Middle frontal gyrus (tissue), 1 donor: Measurements from ENCODE around the gene TMEM205.
A peak's percentile ranks its signal among the peaks of the same experiment; 100 is the strongest.
"Not testable (repeated sequence)": the region's sequence is repeated elsewhere in the genome, so short reads cannot be mapped to it uniquely, and the experiment has no call there.

ENCODE experiments used
- DNase-seq: peaks from one replicate; pipeline ENCODE4 v3.0.0-alpha.2; 2015; ENCODE audit warnings: low spot score; ENCODE audit errors: extremely low spot score

Gene TMEM205

DNA sequence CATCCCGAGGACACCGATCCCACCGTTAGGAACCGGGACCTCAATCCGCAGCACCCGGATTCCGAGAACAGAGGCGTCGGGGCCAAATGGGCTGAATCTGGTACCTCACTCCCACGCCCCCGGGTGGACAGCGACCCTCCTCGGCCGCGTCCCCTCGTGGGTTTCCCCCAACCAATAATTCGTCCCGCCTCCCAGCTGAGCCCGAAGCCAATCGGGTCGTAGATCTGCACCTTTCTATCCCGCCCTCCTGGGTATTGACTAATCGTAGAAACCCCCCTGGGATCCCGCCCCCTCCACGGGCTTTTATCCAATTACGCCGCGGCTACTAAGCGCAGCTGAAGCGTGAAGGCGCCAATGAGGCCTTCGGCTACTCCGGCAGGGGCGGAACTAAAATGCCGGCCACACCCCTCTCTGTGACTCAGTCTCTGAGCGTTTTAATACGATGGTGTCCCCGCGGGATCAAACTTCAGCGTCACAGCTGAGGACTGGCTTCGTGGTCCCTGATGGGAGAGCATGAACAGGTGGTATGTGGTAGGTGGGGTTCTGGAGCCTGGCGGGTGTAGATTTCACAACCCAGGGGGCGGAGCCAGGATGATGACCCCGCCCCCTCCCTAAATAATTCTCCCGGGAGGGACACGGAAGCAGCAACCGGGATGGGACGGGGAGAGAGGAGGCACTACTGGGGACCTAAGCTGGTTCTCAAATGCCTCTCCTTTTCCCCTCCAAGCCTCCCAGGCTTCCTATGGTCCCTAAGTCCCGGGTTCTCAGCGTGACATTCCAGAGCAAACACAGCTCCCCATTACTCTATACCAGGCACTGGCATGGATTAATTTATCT, at the start of gene TMEM205, which contains the start of gene CCDC159:
TMEM205 (minus strand) TSS at position 165 of the 837 bp plus-strand sequence. CDS start 649 bp downstream, outside the sequence.
CCDC159 (plus strand) TSS at position 416 of the 837 bp plus-strand sequence; CDS start at position 504, 88 bp downstream.
- DNase-seq = peak; percentile 99

DNA sequence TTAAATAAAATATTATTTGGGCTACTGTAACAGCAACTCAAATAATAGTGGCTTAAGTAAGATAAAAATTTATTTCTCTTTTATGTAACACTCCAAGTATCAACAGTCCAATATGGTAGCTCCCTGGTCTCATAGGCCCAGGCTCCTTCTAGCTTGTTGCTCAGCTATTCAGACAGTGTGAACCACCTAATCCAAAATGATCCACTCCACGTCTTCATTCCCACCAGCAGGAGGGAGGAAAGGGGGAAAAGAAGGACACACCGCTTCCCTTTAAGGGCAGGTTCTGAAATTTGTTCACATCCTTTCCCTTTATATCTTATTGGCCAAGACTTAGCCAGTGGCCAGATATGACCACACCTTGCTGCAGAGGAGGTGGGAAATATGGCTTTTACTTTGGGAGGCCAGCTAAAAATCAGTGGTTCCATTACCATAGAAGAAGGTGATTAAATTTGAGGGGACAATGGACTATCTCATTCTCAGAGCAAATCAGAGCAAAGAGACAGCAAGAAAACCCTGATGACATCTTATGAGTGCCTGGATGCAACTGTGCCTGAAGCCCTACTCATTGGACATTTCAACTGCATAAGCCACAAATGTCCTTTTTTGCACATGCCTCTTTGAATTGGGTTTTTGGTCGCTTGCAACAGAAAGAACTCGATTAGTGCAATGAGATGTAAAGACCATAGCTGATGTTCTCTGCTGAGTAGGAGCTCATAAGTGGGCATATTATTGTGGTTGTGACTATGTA, 45.0 kb upstream of the TMEM205 start:
- DNase-seq = no peak

GRCh38 chr19:11390359-11390758, 44.3 kb upstream of the TMEM205 start:
- no peak for DNase-seq

DNA sequence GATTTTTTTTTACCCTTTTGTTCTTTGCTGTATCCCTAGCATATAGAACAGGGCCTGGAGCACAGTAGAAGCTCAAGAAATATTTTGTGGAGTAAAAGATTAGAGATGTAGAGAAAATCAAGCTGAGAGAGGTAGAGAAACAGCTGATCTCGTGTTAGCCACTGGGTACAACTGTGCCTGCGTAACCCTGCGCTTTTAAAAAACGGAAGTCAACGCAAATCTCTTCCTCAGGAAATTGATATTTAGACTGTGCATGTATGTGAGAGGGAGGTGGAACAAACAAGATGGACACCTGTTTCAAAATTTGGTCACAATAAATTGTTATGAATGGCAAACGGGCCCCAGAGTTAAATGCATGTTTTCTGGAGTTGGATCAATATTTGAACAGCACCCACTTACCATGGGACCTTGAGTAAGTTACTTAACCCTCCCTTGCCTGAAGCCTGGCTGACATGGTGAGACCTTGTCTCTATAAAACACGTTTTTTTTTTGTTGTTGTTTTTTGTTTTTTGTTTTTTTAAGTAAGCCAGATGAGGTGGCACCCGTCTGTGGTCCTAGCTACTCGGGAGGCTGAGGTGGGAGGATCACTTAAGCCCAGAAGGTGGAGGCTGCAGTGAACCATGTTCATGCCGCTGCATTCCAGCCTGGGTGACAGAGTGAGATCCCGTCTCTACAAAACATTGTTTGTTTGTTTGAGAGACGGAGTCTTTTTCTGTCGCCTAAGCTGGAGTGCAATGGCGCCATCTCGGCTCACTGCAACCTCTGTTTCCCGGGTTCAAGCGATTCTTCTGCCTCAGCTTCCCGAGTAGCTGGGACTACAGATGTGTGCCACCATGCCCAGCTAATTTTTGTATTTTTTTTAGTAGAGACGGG, 41.3 kb upstream of the TMEM205 start:
- DNase-seq = no peak

- DNase-seq = no peak
Measured at GRCh38 chr19:11384778-11385129, 38.7 kb upstream of the TMEM205 start.

GRCh38 chr19:11383706-11384048, 37.6 kb upstream of the TMEM205 start:
- no peak for DNase-seq

DNA sequence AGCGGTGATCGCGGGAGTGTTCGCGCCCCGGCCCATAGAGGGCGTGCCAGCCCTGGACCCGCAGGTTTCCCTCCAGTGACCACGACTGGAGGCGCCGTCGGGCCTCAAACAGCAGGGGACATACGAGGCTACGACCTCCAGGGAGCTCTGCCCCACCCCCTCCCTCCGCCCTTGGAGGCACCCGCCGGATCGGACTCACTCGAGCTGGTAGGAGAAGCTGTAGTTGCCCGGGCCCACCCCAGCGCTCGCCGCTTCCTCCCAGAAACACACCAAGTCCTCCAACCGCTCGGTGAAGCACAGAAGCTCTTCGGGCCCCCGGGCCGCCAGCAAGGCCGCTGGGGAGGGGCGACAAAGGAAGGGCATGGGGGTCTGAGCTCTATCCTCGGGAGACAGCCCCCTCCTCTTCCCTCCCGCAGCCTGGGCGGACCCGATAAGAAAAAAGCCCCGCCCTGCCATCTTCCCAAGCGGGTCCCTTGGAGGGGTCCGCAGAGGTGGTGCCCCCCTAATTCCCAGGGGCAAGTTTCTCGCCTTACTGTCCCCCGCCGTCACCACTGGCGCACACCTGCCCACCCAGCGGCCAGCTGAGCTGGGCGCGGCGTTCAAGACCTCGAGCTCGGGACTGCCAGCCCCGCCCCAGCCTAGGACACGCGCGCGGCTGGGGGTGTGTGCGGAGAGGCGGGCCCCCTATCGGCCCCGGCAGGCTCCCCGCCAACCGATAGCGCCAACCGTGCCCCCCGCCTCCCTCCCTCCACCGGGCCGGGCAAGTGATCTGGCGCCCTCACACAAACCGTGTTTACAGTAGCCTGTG, 37.0 kb upstream of the TMEM205 start:
- DNase-seq = no peak

DNA sequence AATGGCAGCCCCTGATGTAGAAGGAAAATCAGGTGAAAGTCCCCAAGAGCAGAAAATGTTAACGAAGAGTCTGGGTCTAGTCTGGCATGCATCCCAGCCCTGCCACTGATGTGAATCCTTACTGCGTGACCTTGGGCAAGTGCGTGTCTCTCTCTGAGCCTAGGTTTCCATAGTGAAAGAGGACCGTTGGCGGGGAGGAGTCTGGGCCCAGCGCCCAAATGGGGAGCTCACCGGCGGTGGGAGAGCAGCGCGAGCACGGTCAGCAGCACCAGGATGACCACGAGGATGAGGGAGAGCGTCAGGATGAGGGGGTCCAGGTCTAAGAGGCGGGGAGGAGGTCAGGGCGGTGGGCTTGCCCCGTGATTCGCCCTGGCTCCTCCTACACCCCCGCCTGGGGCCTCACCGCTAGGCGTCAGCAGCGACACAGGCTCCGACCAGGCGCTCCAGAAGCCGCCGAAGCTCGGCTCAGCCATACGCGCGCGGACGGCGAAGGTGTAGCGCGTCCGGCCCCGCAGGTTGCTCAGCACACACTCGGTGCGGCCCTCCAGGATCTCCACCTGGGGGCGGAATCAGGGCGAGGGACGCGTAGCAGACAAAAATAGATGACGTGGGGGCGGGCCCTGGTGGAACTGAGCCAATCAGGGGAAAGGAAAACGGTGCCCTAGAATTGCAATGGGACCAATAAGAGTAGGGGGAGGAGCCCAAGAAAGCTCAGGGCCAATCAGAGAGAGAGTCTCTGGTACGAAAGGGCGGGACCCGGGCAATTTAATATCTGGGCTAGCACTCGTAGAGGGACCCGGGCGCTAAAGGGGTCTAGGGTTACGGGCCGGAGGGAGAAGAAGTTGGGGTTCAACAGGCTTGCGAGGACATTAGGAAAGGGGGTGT, 34.8 kb upstream of the TMEM205 start:
- DNase-seq = peak; percentile 88

DNA sequence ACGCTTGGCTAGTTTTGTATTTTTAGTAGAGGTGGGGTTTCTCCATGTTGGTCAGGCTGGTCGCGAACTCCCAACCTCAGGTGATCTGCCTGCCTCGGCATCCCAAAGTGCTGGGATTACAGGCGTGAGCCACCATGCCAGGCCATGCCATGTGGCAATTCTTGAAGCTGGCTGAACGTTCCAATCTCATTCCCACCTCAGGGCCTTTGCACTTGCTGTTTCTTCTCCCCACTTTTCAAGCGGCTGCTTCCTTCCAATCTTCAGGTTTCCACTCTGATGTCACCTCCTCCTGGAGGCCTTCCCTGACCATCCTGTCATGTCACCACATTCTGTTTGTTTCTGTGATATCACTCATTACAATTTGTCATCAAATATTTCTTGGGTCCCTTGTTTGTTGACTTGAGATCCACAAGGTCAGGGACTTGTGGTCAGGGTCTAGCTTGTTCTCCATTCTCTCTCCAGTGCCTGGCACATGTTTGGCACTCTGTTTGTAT, 33.8 kb upstream of the TMEM205 start:
- no peak for DNase-seq

- not testable (repeated sequence) for DNase-seq
Measured at GRCh38 chr19:11379269-11379845, 33.3 kb upstream of the TMEM205 start.

GRCh38 chr19:11378319-11379189, 32.5 kb upstream of the TMEM205 start:
- DNase-seq = no peak

- no peak for DNase-seq
Measured at GRCh38 chr19:11377756-11378155, 31.7 kb upstream of the TMEM205 start.

- DNase-seq = no peak
Measured at GRCh38 chr19:11377237-11377636, 31.2 kb upstream of the TMEM205 start.

- no peak for DNase-seq
Measured at GRCh38 chr19:11375143-11375948, 29.3 kb upstream of the TMEM205 start.

DNA sequence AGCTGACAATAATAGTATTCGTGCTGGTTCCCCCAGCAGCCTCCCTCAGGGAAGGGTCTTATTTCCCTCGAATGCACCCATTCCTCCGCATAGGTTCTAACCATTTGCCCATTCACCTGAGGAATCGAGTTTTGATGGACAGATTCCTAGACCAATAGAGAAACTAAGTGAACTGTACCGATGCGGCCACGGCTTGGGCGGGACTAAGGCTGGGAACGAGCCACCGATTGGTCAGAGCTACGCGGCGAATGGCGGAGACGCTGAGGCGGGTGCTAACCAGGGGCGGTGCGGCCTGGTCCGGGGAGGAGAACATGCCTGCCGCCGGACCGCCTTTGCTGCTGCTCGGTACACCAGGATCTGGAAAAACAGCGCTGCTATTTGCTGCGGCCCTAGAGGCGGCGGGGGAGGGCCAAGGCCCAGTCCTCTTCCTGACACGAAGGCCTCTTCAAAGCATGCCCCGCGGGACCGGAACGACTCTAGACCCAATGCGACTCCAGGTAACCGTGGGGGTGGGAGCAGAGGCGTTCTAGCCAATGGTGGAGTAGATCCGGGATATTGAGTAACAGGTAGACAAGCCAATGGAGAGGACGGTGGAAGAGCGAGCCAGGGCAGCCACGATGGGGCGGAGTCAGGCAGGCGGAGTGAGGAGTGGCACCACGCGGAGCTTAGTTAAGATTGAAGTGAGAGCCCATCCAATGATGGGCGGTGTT, 28.5 kb upstream of the TMEM205 start, which contains the start of gene SWSAP1:
SWSAP1 (plus strand) TSS at position 234 of the 710 bp plus-strand sequence; CDS start at position 249, 15 bp downstream.
- DNase-seq = peak; percentile 98

DNA sequence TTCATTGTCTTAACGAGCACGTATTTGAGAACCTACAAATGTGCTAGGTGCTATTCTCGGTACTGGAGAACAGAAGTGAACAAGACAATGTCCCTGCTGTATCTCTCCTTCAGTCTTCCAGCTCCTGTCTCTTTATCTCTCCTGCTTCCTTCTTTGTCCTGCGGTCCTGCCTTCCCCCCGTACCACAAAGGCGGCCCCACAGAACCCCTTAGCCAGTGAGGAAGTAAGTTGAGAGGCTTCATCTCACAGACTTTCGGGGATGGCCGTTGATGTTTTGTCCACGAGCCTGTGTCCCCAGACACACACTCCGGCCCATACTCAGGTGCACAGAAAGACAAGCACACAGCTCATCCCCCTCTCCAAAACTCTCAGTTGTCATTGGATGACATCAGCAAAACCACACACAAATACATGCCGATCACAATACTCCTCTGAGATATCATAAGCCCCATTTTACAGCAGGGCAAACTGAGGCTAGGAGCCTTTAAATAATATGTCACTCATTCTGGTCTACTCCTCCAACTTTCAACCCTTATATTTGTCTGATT, 27.9 kb upstream of the TMEM205 start:
- no peak for DNase-seq
